Measurements from ENCODE around the gene SSB.
"Not testable (repeated sequence)": the region's sequence is repeated elsewhere in the genome, so short reads cannot be mapped to it uniquely, and the experiment has no call there.

The SSB gene

DNA sequence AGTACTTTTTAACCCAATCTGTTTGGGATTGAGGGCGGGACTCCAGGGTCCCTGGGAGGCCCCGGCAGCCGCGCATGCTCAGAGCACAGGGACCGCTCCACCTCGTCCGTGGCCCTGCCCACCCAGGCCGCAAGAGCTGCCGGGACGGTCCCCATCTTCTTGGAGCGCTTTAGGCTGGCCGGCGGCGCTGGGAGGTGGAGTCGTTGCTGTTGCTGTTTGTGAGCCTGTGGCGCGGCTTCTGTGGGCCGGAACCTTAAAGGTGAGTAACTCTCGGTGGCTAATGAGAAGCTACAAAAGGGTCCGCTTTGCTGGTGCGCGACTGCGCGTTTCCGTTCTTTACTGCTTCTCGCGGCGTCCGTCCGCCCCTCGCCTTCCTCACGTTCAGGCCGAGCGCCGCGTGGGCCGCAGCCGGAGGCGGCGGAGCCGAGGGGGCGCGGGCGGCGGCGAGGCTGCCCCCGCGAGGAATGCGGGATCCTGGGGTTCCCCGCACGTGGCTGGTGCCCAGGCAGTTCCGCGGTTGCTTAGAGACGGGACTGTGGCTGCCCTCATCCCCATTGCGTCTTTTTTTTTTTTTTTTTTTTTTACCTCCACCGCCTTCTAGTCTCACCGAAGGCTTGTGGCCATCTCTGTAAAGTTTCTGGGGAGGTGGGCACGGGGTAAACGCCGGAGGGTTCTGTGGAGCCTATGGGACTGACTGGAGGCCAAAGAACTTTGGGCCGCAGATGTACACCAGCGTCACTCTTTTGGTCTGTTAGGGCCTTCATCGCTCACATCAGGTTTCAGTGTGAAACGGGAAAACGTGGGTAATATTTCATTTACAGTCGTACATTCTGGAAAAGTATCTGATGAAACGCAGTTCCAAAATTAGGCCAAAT is at the start of gene SSB:
Gene SSB (plus strand): TSS at position 154 of the 875 bp plus-strand sequence. CDS start 2,090 bp downstream, outside the sequence.
- ATAC-seq = peak; percentile 97 to 98

DNA sequence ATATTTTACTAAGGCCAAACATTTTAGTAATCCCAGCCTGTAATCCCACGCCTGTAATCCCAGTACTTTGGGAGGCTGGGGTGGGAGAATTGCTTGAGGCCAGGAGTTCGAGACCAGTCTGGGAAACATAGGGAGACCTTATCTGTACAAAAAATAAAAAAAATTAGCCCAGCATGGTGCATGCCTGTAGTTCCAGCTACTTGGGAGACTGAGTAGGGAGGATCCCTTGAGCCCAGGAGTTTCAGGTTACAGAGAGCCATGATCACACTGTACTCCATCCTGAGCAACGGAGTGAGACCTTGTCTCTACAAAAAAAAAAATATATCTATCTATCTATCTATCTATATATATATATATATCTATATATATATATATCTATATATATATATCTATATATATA is 45.9 kb upstream of the SSB start:
- ATAC-seq = no peak

DNA sequence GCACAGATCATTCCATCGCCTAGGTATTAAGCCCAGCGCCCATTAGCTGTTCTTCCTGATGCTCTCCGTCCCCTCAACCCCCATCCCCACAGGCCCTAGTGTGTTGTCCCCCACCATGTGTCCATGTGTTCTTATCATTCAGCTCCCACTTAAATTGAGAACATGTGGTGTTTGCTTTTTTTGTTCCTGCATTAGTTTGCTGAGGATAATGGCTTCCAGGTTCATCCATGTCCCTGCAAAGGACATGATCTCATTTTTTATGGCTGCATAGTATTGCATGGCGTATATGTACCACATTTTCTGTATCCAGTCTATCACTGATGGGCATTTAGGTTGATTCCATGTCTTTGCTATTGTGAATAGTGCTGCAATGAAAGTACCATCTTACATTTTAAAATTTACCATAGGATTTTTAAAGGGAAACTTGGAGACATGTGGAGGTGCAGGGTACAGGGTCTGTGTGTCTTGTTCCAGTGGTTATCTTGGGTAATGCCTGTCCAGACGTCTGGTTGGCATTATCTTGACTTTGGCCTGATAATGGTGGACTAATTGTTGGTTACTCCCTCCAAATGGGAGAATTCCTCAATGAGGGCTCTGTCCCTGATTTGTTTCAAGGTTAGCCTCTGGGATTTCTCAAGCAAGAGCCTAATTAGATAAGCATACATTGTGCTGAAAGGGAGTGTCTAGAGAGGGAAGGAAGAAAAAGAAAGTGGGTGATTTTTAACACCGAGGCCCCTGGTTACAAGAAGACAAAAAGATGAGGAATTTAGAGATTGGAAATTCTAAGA is 43.4 kb upstream of the SSB start:
- no peak for ATAC-seq

DNA sequence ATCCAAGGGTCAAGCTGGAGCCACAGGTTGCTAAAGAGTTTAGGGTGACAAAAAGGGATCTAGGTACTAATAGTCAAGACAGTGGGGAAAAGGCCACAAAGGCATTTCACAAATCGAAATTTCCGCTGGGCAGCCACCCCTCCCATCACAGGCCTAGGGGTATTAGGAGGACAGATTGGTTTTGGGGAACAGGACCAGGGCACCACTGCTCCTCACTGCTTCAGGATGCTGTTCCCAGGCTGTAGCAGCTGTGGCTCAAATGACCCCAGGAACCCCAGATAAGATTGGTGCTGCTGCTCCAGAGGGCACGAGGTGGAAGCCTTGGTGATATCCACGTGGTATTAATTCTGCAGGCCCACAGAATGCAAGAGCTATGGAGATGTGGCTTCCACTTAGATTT is 42.3 kb upstream of the SSB start:
- no peak for ATAC-seq

GRCh38 chr2:169757356-169757755 is 41.3 kb upstream of the SSB start:
- no peak for ATAC-seq

DNA sequence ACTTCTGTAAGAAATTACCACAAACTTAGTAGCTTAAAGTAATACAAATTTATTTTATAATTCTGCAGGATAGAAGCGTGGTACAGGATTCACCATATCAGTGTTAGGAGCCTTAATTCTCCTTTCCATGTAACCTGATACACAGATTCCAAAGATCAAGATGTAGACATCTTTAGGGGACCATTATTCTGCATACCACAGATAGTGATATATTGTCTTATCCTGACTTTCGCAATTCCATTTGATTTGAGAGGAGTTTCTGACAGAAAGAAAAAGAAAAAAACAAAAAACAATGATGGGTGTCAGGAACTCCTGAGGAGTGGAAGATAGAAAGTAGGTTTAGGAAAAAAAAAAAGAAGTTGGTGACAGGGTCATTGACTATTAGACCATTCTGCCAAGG is 40.9 kb upstream of the SSB start:
- ATAC-seq = no peak

GRCh38 chr2:169759987-169760386 is 38.7 kb upstream of the SSB start:
- no peak for ATAC-seq

- not testable (repeated sequence) for ATAC-seq
Measured at GRCh38 chr2:169760798-169761197, 37.9 kb upstream of the SSB start.

DNA sequence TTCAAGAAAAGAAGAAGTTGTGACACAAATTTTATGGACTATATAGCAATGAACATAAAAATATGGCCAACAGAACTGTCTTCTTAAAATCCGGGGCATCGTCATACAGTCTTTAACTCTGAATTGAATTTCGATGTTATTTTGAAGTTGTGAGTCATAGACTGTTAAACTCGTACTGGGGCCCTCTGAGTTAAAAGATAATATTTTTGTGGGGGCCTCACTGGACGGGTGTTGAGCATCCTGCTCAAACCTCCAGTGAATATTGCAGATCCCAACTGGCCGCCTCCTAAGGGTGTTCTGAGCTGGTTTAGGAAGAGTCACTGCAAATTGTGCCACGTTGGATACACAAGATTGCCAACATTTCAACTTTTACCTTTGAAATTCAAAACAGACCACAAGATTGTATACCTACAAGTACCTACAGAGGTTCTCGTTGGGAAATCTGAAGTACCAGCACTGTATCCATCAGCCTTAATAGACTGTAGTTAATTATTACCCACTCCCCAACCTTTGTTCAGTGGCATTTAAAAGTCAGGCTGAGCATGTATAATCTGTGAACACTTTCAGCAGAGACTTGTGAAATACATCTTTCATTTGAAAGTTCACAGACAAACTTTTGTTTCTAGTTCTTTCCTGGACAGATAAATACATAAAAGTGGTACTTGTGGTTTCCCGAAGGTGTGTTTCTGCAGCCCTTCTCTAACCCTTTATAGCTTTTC is 37.3 kb upstream of the SSB start:
- ATAC-seq = no peak

- no peak for ATAC-seq
Measured at GRCh38 chr2:169761970-169762292, 36.7 kb upstream of the SSB start.

DNA sequence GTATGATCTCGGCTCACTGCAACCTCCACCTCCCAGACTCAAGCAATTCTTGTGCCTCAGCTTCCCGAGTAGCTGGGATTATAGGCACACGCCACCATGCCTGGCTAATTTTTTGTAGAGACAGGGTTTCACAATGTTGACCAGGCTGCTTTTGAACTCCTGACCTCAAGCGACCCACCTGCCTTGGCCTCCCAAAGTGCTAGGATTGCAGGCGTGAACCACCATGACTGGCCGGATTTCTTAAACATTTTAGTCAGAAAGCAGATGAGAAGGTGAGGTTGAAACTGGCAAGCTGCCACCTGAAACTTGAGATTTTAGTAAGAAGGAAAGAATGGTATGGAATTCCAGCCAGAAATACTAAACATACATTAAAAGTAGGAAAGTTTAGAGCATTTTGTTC is 33.1 kb upstream of the SSB start:
- ATAC-seq = no peak

GRCh38 chr2:169767243-169767888 is 31.3 kb upstream of the SSB start:
- peak in 1 of 2 donors; percentile 20 for ATAC-seq

GRCh38 chr2:169768262-169768995 is 30.2 kb upstream of the SSB start:
- peak; percentile 20 to 60 for ATAC-seq

DNA sequence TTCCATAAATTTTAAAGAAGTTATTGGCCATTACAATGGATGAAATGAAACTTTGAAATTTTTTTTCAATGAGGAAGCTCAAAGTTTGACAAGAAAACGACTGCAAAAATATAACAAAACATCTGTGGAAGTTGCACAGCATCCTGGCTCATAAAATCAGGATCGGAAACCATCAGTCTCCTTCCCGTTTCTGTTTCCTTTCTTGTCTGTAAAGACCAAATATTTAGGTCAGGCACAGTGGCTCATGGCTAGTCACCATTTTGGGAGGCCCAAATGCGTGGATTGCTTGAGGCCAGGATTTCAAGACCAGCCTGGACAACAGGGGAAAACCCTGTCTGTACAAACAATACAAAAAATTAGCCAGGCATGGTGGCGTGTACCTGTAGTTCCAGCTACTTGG is 27.6 kb upstream of the SSB start:
- no peak for ATAC-seq

DNA sequence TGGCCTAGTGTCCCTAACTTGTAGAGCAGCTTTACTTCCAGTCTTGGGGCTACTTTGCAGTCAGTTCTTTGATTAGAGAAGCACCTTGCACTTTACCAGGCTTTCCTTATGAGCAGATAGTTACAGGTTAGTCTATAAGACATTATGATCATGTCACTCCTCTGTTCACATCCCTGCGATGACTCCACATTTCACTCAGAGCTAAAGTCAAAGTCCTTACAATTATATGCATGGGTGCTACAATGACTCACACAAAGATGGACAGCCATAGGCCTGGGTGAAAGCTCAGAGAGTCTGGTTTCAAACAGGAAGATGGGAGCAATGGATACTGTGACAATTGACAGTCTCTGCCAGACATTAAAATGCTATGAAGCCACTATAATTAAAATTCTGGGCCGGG is 27.1 kb upstream of the SSB start:
- ATAC-seq = no peak

GRCh38 chr2:169772651-169773050 is 26.0 kb upstream of the SSB start:
- ATAC-seq = no peak

DNA sequence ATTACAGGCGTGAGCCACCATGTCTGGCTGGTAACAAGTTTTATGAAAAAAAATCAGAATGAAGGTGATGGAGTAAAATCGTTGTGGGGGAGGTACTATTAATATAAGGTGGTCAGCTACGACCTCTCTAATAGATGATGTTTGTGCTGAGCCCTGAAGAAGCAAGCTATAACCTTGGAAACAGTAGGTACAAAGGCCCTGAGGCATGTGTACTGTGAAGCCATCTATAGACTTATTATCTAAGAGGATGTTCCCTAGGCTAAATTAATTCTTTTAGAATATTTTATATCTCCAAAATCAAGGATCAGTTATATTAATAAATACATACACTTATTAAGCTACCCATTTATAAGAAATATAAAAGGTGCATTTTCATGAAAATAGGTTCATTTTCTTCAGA is 23.3 kb upstream of the SSB start:
- no peak for ATAC-seq

DNA sequence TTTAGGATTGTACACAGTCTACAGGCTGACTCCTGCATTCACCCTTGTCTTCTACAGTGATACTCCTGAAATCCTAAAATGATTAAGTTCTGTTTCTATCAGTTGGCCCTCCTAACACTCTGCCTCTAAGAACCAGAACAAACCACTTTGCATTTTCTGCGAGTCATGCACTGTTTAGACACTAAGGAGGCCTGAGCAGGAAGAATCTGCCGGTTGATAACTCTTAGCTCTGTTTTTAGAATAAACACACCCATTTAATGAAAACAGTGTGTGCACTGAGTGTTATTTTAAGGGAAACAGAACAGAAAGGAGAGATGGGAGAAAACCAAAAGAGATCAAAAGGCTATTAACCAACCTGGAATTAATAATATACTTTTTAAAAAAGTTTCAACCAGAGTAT is 22.9 kb upstream of the SSB start:
- ATAC-seq = no peak

- ATAC-seq = no peak
Measured at GRCh38 chr2:169776252-169776761, 22.4 kb upstream of the SSB start.

GRCh38 chr2:169778446-169778845 is 20.2 kb upstream of the SSB start:
- ATAC-seq = no peak

- no peak for ATAC-seq
Measured at GRCh38 chr2:169781249-169782013, 17.2 kb upstream of the SSB start.

Data from activated CD4-positive, CD25-positive, alpha-beta regulatory T cell treated with anti-CD3 and anti-CD28 coated beads, Interleukin-2, amount 50 U/mL, for 24 hours (primary cell).